GM18507 (cell line): ENCODE measurements around the gene CLCN2.

Source experiments
- DNase-seq: peaks from one replicate; pipeline ENCODE4 v3.0.0; 2011; ENCODE audit warnings: low read depth; ENCODE audit not compliant: insufficient read length; ENCODE audit errors: extremely low spot score
- FAIRE-seq: peaks from 2 replicates; lab custom pipeline; 2011; peaks lifted over from hg19 to GRCh38; lab: Jason Lieb, UNC

The CLCN2 gene

DNA sequence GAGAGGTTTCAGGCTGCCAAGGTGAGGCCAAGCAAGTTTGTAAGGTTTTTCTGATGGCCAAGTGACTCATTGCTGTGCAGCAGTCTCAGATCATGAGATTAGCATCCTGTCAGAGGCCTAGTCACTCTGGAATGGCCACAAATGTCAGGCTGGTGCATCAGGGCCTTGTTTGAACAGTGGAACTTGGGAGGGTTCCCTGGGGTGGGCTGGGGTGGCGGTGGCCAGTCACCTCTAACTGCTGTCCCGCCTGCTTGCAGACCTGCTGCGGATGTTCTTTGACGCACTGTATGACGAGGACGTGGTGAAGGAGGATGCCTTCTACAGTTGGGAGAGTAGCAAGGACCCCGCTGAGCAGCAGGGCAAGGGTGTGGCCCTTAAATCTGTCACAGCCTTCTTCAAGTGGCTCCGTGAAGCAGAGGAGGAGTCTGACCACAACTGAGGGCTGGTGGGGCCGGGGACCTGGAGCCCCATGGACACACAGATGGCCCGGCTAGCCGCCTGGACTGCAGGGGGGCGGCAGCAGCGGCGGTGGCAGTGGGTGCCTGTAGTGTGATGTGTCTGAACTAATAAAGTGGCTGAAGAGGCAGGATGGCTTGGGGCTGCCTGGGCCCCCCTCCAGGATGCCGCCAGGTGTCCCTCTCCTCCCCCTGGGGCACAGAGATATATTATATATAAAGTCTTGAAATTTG, 26.8 kb downstream of the CLCN2 start:
- no peak for FAIRE-seq
- no peak for DNase-seq

DNA sequence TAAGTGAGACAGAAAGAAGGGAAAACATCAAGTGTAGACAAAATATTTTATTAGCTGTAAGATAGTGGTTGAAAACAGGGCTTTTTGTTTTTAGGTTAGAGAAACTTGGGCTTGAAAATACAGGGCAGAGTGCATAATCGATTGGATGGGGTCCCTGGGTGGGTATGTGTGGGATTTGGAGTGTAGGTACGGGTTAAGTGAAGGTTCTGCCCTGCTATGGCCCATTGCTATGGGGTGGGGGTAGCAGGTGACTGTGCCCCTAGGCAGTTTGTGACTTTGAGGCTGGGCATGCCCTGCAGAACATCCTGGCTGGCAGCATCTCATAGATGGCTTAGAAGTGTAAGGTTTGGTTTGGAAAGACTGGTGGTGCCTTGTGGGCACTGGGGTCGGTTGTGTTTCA, 27.7 kb downstream of the CLCN2 start:
- DNase-seq, result no peak
- no peak for FAIRE-seq

- no peak for FAIRE-seq
These were observed 28.2 kb downstream of the CLCN2 start for GRCh38 chr3:184333190-184333589.

GRCh38 chr3:184332370-184333090, 28.9 kb downstream of the CLCN2 start:
- no peak for DNase-seq
- FAIRE-seq, result no peak

More at GRCh38 chr3:184333190-184333589, 28.2 kb downstream of the CLCN2 start:
- DNase-seq, result no peak

DNA sequence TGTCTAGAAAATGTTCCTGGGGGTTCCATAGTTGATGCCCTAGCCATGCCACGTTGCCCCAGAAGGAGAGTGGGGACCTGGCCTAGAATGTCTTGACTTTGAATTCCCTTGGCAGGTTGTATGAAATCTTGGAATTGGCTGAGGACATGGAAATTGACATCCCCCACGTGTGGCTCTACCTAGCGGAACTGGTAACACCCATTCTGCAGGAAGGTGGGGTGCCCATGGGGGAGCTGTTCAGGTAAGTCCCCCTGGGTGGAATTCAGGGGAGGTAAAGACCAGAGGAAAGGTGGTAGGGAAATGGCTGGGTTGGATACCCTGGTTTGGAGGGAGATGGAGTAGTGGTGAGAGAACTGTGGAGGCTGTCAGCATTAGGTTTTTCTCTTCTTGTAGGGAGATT, 32.9 kb downstream of the CLCN2 start:
- FAIRE-seq, result no peak

GRCh38 chr3:184327171-184327570, 34.2 kb downstream of the CLCN2 start:
- FAIRE-seq (no peak), DNase-seq (no peak)

More for the DNA sequence above, 32.9 kb downstream of the CLCN2 start:
- DNase-seq, result no peak

DNA sequence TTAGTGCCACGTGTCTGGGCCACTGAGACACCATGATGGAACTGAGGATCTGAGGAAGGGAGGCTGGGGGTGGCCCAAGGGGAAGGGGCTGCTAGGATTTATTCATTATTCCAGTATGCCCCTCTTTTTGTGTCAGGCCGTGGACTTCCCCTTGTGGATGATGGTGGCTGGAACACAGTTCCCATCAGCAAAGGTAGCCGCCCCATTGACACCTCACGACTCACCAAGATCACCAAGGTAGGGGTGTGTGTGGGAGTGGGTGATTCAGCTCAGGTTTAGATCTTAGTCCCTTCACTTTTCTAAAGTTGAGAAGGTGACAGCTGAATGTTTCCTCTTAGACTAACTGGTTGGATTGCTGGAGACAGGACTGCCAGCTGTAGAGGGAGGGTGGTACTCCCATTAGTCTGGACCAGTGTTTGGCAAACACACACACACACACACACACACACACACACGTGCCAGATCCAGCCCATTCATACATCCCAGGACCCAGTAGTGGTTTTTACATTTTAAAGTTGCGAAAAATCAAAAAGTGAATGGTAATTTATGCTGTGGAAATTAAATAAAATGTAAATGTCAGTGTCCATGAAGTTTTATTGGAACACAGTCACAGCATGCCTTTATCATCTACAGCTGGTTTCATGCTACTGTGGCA, 35.6 kb downstream of the CLCN2 start:
- DNase-seq, result no peak

GRCh38 chr3:184325269-184325668, 36.1 kb downstream of the CLCN2 start:
- FAIRE-seq (no peak), DNase-seq (no peak)

More for the DNA sequence above, 35.6 kb downstream of the CLCN2 start:
- FAIRE-seq, result no peak

DNA sequence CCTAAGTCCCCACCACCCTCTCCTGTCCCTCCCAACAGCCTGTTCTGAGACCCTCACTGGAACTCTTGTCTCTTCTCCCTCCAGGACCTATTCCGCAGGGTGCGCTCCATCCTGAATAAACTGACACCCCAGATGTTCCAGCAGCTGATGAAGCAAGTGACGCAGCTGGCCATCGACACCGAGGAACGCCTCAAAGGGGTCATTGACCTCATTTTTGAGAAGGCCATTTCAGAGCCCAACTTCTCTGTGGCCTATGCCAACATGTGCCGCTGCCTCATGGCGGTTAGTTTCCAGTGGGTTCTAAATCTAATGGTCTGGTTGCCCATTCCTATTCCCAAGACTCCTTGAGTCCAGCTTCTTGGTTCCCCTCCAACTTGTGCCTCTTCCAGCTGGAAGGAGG, 37.7 kb downstream of the CLCN2 start:
- FAIRE-seq (no peak), DNase-seq (no peak)

DNA sequence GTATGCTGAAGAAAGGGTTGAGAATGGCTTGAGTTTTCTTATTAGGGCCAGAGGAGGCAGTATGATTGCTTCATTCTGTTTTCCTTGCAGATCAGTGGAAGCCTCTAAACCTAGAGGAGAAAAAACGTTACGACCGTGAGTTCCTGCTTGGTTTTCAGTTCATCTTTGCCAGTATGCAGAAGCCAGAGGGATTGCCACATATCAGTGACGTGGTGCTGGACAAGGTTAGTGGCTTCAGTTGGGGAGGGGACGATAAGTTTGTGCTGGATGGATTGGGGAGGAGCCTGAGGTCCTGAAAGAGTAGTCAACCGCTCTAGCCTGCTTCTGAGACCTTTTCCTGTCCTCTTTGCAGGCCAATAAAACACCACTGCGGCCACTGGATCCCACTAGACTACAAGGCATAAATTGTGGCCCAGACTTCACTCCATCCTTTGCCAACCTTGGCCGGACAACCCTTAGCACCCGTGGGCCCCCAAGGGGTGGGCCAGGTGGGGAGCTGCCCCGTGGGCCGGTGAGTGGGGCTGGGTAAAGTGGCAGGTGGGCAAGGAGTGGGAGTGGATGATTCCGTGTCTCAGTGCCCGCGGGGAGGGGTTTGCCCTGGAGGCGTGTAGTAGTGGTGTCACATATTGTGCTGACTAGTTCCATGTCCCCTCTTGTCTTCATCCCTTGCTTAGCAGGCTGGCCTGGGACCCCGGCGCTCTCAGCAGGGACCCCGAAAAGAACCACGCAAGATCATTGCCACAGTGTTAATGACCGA, 38.5 kb downstream of the CLCN2 start:
- FAIRE-seq (no peak), DNase-seq (no peak)

GRCh38 chr3:184321666-184322065, 39.7 kb downstream of the CLCN2 start:
- DNase-seq (no peak), FAIRE-seq (no peak)

GRCh38 chr3:184320104-184320445, 41.3 kb downstream of the CLCN2 start:
- FAIRE-seq (no peak), DNase-seq (no peak)

- FAIRE-seq, result no peak
- DNase-seq, result no peak
These were observed 44.2 kb downstream of the CLCN2 start for GRCh38 chr3:184317201-184317600.

DNA sequence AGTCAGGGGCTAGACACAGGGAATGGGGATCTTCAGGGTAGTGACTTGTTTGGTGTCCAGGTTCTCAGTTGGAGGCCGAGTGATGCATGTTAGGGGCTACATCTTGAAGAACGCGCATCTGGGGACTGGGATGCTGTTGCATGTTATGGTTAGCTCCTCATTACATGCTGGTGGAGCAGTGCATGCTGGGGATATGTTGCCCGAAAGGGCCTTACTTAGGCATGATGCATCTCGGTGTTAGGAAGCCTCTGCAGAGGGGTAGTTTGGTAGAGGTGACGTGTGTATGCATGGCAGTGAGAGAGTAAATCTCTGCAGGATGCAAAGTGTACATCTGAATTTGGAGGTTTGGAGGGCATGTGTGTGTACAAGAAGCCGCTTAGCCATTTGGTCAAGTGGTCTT, 44.6 kb downstream of the CLCN2 start:
- no peak for DNase-seq
- no peak for FAIRE-seq

DNA sequence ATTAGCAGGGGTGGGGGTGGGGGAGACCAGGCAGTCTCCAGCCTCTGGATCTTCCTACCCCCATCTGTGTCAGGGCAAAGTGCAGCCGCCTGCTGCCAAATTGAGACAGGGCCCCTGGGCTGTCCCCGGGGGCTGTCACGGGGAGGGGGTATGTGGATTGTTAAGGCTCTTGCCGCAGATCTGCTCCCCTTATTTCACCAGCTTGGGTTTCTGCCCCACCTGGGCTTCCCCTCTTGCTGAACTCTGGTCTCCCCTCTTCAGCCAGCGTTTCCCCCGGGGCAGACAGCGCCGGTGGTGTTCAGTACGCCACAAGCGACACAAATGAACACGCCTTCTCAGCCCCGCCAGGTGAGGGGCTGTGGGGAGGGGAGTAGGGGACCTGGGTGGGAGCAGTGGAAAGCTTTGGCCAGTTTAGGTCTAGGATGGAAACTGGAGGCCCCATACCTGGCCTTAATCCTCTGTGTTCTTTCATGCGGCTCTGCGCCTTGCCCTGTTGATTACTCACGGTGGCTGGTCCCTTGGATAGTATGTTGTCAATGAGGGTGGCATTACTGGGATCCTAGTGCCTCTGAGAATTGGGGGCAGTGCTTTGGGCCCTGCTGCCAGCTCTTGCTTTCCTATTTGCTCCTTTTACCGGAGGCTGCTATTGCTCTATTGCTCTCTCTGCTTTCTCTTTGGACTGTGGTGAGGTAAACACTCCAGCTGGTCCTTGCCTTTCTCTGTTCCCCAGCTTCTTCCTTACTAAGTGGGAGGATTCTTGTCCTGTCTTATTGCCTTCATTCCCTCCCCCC, 45.3 kb downstream of the CLCN2 start:
- no peak for DNase-seq

DNA sequence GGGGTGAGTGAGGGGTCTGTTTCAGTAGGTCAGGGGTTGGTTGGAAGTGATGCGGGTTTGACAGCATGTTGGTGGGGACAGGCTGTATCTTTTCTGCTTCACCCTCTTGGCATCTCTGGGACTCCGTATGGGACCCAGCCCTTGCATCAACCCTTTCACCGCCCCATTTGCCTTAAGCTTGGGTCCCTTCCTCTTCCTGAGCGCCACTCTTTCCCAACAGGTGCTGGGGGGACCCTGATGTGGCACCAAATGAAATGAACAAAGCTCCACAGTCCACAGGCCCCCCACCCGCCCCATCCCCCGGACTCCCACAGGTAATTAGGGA, 45.9 kb downstream of the CLCN2 start:
- no peak for DNase-seq
- no peak for FAIRE-seq

More for the DNA sequence above, 45.3 kb downstream of the CLCN2 start:
- no peak for FAIRE-seq

DNA sequence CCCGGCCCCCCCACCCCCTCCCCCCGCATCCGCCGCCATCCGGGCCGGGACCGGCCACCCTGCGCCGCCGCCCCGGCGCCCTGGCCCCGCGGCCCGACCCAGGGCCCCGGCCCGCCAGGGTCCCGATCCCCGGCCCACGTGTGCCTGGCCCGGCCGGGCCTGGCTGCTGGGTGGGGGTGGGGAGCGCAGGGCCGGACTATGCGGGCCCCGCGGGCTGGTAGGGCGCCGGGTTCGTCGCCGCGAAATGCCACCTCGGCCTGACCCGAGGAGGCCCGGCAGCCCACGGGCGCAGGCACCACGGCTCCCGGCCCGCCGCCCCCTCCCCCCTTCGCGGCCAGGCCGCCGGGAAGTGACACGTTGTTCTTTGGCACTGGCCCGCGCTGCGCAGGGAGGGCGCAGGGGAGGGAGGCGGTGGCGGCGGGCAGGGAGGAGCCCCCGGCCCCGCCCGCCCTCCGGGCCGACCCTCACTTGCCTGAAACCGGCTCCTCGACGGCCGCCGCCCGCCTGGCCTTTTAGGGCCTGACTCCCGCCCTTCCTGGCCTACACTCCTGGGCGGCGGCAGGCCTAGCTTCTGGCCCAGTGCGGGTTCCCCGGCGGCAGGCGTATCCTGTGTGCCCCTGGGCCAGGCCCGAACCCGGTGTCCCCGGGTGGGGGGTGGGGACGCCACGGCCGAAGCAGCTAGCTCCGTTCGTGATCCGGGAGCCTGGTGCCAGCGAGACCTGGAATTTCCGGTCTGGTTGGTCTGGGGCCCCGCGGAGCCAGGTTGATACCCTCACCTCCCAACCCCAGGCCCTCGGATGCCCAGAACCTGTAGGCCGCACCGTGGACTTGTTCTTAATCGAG, 46.5 kb downstream of the CLCN2 start:
- no peak for DNase-seq
- no peak for FAIRE-seq

GRCh38 chr3:184314363-184314699, 47.1 kb downstream of the CLCN2 start, which contains the start of gene EIF4G1:
Gene EIF4G1, plus strand, starts transcription at chr3:184314606. Its CDS starts 1,191 bp downstream, at chr3:184315797.
- FAIRE-seq (peak; percentile 86), DNase-seq (peak; percentile 95)

DNA sequence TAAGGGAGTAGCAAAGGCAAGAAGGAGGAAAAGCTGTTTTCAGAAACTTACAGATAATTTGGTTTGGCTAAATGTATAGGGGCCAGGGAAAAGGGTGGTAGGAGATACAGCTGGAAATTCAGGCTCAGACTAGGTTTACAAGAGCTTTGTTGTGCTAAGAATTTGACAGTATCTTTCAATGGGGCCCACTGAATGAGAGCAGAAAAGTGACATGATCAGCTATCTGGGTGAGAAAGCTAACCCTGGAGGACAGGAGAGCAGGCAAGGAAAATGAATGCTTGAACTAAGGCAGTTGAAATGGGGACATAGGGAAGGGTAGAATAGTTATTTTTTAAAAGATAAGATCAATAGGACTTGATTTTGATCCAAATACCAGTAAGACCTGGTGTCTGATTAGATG, 49.8 kb downstream of the CLCN2 start:
- FAIRE-seq, result no peak
- DNase-seq, result no peak
